GM12878 (cell line): ENCODE measurements around the gene MOV10L1.

Experiments
- CTCF ChIP-seq, 3 experiments: IDR thresholded peaks in 2 of 3; conservative IDR thresholded peaks in 1 of 3; 2 replicates each; pipeline ENCODE4 v1.5.1; 2011; ENCODE audit warnings: low read depth in 3 of 3, low read length in 3 of 3, mild to moderate bottlenecking in 3 of 3, control low read depth in 2 of 3, moderate library complexity in 2 of 3, inconsistent platforms in 1 of 3, mixed read lengths in 1 of 3; ENCODE audit not compliant: control insufficient read depth in 2 of 3, insufficient read depth in 1 of 3; ENCODE audit errors: extremely low read depth in 1 of 3
- POLR2AphosphoS5 ChIP-seq: IDR thresholded peaks from 2 replicates; pipeline ENCODE4 v1.6.1; 2011; ENCODE audit warnings: mild to moderate bottlenecking, low read length, inconsistent platforms

DNA sequence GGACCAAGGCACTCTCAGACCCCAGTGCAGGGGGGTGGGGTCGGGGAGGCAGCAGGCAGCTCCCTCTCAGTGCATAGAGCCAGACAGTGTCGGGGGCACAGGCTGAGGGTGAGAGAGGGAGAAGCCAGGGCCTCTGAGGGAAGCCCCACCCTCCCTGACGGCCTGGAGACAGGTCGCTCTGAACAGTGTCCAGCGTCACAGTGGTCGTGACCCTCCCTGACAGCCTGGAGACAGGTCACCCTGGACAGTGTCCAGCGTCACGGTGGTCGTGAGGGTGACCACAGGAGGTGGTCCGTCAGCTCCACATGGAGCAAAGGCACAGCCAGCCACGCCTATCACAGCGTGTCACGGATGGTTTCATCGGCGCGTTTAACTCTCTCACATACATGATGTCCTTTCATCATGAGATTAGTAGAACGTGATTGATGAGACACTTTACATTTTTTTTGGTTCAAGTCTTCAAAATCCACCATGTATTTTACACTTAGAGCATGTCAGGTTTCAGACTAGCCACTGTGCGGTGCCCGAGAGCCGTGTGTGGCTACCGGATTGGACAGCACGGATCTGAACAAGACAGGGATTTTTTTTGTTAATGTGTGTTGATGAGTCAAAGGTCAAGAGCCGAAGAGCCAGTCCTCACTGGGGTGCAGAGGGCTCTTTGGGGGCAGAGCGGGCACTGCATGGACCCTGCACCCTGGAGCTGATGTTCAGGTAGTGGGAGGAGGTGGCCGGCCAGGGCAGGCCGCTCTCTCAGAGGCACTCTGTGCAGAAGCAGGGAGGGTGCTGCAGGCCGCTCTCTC is 56.8 kb downstream of the MOV10L1 start:
- TF ChIP-seq CTCF (IDR thresholded peaks at IDR 0.05 in 2 of 3, conservative IDR thresholded peaks at IDR 0.05 in 1 of 3; ENCODE audit: control insufficient read depth in 2 of 3, extremely low read depth in 1 of 3, insufficient read depth in 1 of 3, low read depth in 3 of 3, low read length in 3 of 3) = no peak
- TF ChIP-seq POLR2AphosphoS5 = no peak
